Muscle of leg (tissue), 16 donors: ENCODE data around the gene GOLGA8J. TPM values are rescaled to one million over a fixed set of nuclear protein-coding genes. Genes with fewer than 3 reads are reported as not detected.
"Not testable (repeated sequence)": the region's sequence is repeated elsewhere in the genome, so short reads cannot be mapped to it uniquely, and the experiment has no call there.

Experiments
- DNase-seq: peaks from one replicate; pipeline ENCODE4 v3.0.0; 2013
- H3K27ac ChIP-seq: one replicate; pipeline ENCODE4 v1.5.1; 2013; ENCODE audit warnings: mild to moderate bottlenecking, low read length, control low read depth
- H3K27me3 ChIP-seq: one replicate; pipeline ENCODE4 v1.6.1; 2013; ENCODE audit warnings: low read length; ENCODE audit not compliant: control insufficient read depth, insufficient read depth
- H3K36me3 ChIP-seq: one replicate; pipeline ENCODE4 v1.6.1; 2013; ENCODE audit warnings: low read length; ENCODE audit not compliant: control insufficient read depth, insufficient read depth
- H3K4me1 ChIP-seq: one replicate; pipeline ENCODE4 v1.6.1; 2013; ENCODE audit warnings: low read length; ENCODE audit not compliant: control insufficient read depth, insufficient read depth
- H3K4me3 ChIP-seq: one replicate; pipeline ENCODE4 v1.5.1; 2013; ENCODE audit warnings: low read length, control low read depth
- H3K9me3 ChIP-seq: replicated peaks from 2 replicates; pipeline ENCODE4 v1.6.1; 2013; ENCODE audit warnings: low read depth, low read length; ENCODE audit not compliant: control insufficient read depth
- WGBS: methylation state at CpG from one replicate; pipeline ENCODE4 v1.1.5; 2013; ENCODE audit warnings: missing lambda C conversion rate; ENCODE audit not compliant: insufficient coverage; 5-methylcytosine and 5-hydroxymethylcytosine counted together
- long read RNA-seq, 11 donors: transcript quantifications; one replicate each; lab custom pipeline, GENCODE V29; 2026
- polyA plus RNA-seq, 8 donors: library from polyadenylated mRNA; unstranded; fragments of 120-200 nt; gene quantifications; one replicate each; pipeline versions ENCODE4 v1.2.1 to v1.2.3, GENCODE V29; 2013; ENCODE audit warnings: inconsistent platforms in 1 of 8, low replicate concordance in 1 of 8; ENCODE audit not compliant: insufficient read length in 8 of 8, insufficient read depth in 1 of 8
- total RNA-seq: library from RNA; stranded (reverse); fragments of 120-200 nt; gene quantifications from one replicate; pipeline ENCODE4 v1.2.4, GENCODE V29; 2013

The GOLGA8J gene, protein sequence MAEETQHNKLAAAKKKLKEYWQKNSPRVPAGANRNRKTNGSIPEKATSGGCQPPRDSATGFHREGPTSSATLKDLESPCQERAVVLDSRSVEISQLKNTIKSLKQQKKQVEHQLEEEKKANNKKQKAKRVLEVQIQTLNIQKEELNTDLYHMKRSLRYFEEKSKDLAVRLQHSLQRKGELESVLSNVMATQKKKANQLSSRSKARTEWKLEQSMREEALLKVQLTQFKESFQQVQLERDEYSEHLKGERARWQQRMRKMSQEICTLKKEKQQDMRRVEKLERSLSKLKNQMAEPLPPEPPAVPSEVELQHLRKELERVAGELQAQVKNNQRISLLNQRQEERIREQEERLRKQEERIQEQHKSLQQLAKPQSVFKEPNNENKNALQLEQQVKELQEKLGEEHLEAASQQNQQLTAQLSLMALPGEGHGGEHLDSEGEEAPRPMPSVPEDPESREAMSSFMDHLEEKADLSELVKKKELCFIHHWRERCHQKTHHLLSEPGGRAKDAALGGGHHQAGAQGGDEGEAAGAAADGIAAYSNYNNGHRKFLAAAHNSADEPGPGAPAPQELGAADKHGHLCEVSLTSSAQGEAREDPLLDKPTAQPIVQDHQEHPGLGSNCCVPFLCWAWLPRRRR
- 0.09 TPM for total RNA-seq
- polyA plus RNA-seq = 1 to 10 TPM in 2 of 8 donors, under 1 TPM in 6; 0.09 to 1.8 (median 0.47) TPM
- long read RNA-seq, donor 1 = 0 reads
- long read RNA-seq, donor 2 = 0 reads
- long read RNA-seq, donor 3 = 0 reads
- long read RNA-seq, donor 4 = 0 reads
- long read RNA-seq, donor 5 = 0 reads
- long read RNA-seq, donor 6 = 0 reads
- long read RNA-seq, donor 7 = 0 reads
- long read RNA-seq, donor 8 = 0 reads
- long read RNA-seq, donor 9 = 0 reads
- long read RNA-seq, donor 10 = 0 reads
- long read RNA-seq, donor 11 = 0 reads

GRCh38 chr15:30082655-30083054 lies at the start of gene GOLGA8J:
GOLGA8J (plus strand) TSS chr15:30082955; CDS start chr15:30083053, 98 bp downstream.
- not testable (repeated sequence) for DNase-seq, H3K4me3 ChIP-seq, H3K9me3 ChIP-seq, H3K27me3 ChIP-seq, H3K27ac ChIP-seq, H3K36me3 ChIP-seq, H3K4me1 ChIP-seq
- WGBS = no CpG with 5 or more reads among the region's 7 CpGs

GRCh38 chr15:30033211-30033610 lies 49.5 kb upstream of the GOLGA8J start:
- H3K36me3 ChIP-seq = no peaks in the 10 kb centered on the region
- 72% methylated on average over 2 of the region's 3 CpGs for WGBS
- no peaks in the 10 kb centered on the region for H3K4me1 ChIP-seq
- H3K4me3 ChIP-seq = no peak overlapping the region
- H3K9me3 ChIP-seq = no peaks in the 10 kb centered on the region
- no peak overlapping the region for H3K27ac ChIP-seq
- no peaks in the 10 kb centered on the region for H3K27me3 ChIP-seq
- DNase-seq = no peak

GRCh38 chr15:30033763-30034162 lies 49.0 kb upstream of the GOLGA8J start:
- no peak for DNase-seq
- H3K4me1 ChIP-seq = no peaks in the 10 kb centered on the region
- H3K27me3 ChIP-seq = no peaks in the 10 kb centered on the region
- no peak overlapping the region for H3K4me3 ChIP-seq
- no peak overlapping the region for H3K27ac ChIP-seq
- H3K9me3 ChIP-seq = no peaks in the 10 kb centered on the region
- no peaks in the 10 kb centered on the region for H3K36me3 ChIP-seq
- no CpG with 5 or more reads among the region's 4 CpGs for WGBS

DNA sequence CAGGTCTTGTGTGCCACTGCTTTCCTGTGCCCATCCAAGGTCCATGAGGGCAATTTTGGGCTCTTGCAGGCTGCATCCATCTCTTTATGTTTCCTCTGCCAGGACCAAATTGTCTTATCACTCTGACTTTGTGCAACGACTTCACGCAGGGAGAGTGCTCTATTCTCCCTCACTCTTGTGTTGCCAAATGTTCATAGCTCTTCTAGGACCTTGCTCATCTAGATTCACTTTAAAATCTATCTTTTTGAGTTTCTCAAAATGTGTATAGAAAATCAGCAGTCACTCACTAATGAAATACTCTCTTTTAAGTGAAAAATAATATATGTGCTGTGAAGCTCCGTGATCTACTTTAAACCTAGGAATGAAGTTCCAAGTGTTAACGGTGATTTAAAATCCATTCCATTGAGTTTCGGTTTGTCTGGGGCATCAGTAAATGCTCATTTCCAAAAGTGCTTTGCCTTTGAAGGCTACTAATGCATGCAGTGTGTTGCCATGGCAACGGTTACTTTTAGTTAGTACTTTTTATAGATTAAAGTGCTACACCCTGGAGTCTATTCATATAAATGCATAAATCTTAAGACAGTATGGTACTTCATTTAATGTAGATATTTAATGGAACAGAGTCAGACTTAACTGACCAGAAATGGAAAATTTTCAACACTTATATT lies 46.6 kb upstream of the GOLGA8J start:
- Histone ChIP-seq H3K9me3 (no peaks in the 10 kb centered on the region), H3K27ac (no peak overlapping the region), H3K4me1 (no peaks in the 10 kb centered on the region), H3K27me3 (no peaks in the 10 kb centered on the region), H3K4me3 (no peak overlapping the region), H3K36me3 (no peaks in the 10 kb centered on the region)
- DNase-seq = peak; percentile 54
- WGBS = 59% methylated on average over 3 of the region's 6 CpGs

GRCh38 chr15:30038667-30039523 lies 43.9 kb upstream of the GOLGA8J start:
- Histone ChIP-seq H3K27me3 (no peaks in the 10 kb centered on the region), H3K9me3 (no peaks in the 10 kb centered on the region), H3K4me3 (no peak overlapping the region), H3K36me3 (no peaks in the 10 kb centered on the region), H3K4me1 (no peaks in the 10 kb centered on the region), H3K27ac (no peak overlapping the region)
- WGBS = 85% methylated on average over 5 of the region's 5 CpGs
- peak; percentile 11 for DNase-seq

DNA sequence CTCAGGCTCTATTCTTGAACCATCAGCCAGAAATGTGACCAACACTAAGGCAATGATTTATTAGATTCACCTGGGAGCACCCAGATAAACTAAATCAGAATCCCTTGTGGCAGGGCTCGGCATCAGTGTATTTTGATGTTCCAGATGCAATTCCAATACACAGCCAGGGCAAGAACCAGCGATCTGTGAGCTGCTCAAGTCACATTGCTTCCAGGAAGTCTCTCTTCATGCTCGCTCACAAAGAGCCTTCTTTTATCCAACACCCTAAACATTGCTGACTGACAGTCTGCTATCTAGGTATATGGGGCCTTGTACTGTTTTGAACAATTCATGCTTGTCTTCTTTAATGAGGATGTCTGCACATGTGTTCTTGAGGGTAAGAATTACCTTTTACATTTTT lies 40.9 kb upstream of the GOLGA8J start:
- Histone ChIP-seq H3K36me3 (no peaks in the 10 kb centered on the region), H3K27me3 (no peaks in the 10 kb centered on the region), H3K9me3 (no peaks in the 10 kb centered on the region), H3K4me3 (no peak overlapping the region), H3K27ac (no peak overlapping the region), H3K4me1 (no peaks in the 10 kb centered on the region)
- DNase-seq = no peak
- 17% methylated on average over 1 of the region's 3 CpGs for WGBS

DNA sequence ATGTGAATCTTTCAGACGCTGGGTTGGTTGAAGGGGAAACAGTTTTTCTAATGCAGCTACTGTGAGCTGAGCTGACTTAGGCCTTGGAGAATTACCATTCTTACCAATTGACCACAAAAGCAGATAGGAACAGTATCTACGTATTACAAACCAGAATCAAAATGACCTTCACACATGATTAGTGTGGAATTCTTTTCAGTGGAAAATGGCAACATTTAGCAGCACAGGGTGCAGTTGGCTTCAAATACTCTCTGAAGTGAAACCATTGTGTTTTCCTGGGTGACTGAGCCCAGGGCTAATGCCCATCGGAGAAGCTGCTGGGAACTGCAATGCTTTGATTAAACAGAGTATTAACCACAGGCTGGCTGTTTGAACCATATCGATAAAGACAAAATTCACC lies 40.2 kb upstream of the GOLGA8J start:
- no peak for DNase-seq
- no peaks in the 10 kb centered on the region for H3K9me3 ChIP-seq
- H3K4me1 ChIP-seq = no peaks in the 10 kb centered on the region
- WGBS = 71% methylated on average over 1 of the region's 4 CpGs
- H3K36me3 ChIP-seq = no peaks in the 10 kb centered on the region
- no peak overlapping the region for H3K27ac ChIP-seq
- H3K4me3 ChIP-seq = no peak overlapping the region
- no peaks in the 10 kb centered on the region for H3K27me3 ChIP-seq

GRCh38 chr15:30043211-30043655 lies 39.5 kb upstream of the GOLGA8J start:
- Histone ChIP-seq H3K27me3 (no peaks in the 10 kb centered on the region), H3K9me3 (no peaks in the 10 kb centered on the region), H3K4me3 (no peak overlapping the region), H3K36me3 (no peaks in the 10 kb centered on the region), H3K27ac (no peak overlapping the region), H3K4me1 (no peaks in the 10 kb centered on the region)
- peak; percentile 15 for DNase-seq
- no CpG with 5 or more reads among the region's 2 CpGs for WGBS

DNA sequence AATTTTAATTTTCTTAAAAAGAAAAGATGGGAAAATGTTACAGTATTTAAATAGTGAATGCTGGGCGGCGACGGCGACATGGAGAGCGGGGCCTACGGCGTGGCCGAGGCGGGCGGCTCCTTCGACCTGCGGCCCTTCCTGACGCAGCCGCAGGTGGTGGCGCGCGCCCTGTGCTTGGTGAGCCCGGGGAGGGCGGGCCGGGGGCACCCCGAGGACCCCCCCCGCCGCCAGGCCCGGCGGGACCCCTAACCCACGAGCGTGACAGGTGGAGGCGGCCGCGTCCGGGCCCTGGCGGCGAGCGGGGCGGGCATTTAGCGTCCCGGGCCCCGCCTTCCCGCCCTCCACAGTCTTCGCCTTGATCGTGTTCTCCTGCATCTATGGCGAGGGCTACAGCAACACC lies 38.4 kb upstream of the GOLGA8J start:
- DNase-seq = no peak
- Histone ChIP-seq H3K36me3 (no peaks in the 10 kb centered on the region), H3K9me3 (no peaks in the 10 kb centered on the region), H3K4me1 (no peaks in the 10 kb centered on the region), H3K27ac (no peak overlapping the region), H3K27me3 (no peaks in the 10 kb centered on the region), H3K4me3 (no peak overlapping the region)
- 82% methylated on average over 37 of the region's 42 CpGs for WGBS
